Measurements from ENCODE around the gene ARHGAP31.
A peak's percentile ranks its signal among the peaks of the same experiment; 100 is the strongest.
"Not testable (repeated sequence)": the region's sequence is repeated elsewhere in the genome, so short reads cannot be mapped to it uniquely, and the experiment has no call there.

ARHGAP31 gene

GRCh38 chr3:119293871-119294695, at the start of gene ARHGAP31:
Gene ARHGAP31, plus strand, starts transcription at chr3:119294383. Its CDS starts 522 bp downstream, at chr3:119294905.
- peak; percentile 22 to 46 for DNase-seq

DNA sequence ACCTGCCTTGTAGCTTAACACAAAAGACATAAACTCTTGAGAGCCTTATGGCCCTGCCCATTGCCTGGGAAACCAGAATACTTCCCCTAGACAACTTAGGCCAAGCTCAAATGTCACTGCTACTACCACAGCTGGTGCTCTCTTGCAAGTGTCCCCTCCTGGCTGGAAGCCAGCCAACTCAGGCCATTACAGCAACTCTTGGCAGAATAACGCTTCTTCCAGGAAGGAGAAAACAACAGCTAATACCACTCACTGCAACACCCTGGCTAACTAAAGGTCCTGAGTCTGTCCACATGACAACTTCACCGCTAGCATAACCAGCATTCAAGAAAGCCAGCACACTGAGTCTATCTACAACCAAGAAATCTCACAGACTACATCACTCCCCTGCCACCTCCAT, 48.4 kb upstream of the ARHGAP31 start:
- DNase-seq: no peak

DNA sequence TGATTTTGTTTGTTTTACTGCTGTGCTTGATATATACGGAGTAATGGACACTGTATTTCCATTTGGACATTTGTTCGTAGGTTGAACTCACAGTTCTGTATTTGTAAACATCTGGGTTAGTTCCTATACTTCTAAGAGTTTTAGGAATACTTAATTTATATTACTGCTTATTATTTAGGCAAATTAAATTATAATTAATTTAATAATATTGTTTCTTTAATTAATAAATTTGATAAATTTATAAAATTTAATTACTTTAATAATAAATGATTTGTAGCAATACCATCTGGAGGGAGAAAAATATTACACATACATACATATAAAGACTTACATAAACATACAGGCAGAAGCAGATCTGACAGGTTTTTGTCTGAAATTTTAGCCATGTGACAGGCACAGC, 39.0 kb upstream of the ARHGAP31 start:
- DNase-seq: no peak

- no peak for DNase-seq
Measured at GRCh38 chr3:119257111-119257510, 37.1 kb upstream of the ARHGAP31 start.

DNA sequence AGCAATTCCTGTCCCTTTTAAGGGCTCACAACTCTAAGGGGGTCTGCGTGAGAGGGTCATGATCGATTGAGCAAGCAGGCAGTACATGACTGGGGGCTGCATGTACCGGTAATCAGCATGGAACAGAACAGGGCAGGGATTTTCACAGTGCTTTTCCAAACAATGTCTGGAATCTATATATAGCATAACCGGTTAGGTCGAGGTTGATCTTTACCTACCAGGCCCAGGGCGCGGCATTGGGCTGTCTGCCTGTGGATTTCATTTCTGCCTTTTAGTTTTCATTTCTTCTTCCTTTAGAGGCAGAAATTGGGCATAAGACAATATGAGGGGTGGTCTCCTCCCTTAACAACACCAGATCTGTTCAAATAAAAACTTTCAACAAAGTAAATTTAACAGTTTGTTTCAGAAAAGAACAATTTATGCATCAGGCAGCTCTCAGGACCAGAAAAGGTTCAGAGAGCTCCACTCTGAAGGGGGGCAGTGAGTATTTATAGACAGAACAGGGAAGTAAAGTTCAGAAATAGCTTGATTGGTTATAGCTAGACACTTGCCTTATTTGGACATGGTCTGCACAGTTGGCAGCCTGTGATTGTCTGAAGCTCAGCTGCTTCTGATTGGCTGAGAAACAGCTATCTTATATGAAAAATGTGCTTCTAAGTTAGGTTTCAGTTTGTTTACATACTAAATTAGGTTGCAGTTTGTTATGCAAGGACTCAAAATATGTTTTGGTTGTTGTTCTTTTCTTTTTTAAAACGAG, 36.4 kb upstream of the ARHGAP31 start:
- DNase-seq: no peak

DNA sequence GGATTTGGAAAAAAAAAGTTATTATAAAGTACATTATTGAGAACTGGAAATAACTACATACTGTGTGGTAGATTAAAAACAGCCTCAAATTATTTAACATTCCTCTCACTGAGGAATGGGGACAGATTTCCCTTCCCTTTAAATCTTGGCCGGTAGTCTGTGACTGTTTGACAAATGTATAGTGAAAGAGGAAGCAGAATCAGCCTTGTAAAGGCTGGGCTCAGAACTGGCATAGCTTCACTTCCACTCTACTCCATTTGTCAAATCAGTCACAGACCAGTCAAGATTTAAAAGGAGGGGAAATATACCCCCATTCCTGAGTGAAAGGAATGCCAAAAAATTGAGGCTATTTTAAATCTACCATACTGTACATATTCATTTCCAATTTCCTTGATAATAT, 35.3 kb upstream of the ARHGAP31 start:
- DNase-seq: no peak

GRCh38 chr3:119259821-119260220, 34.4 kb upstream of the ARHGAP31 start:
- DNase-seq: no peak

DNA sequence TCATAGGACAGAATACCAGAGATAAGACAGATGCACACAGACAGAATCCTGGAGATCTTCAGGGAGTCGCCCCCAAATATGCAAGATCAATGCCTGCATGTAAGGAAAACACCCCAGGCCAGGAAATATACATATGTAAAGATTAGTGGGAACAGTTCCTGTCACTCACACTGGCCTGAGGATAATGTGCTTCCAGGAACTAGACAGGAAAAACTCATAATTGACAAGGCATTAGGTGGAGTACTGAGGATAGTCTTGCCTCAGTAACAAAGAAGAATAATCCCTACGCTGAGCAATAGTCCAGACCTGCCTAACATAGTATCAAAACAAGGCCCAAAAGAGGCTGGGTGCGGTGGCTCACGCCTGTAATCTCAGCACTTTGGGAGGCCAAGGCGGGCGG, 33.1 kb upstream of the ARHGAP31 start:
- no peak for DNase-seq

GRCh38 chr3:119270212-119270611, 24.0 kb upstream of the ARHGAP31 start:
- DNase-seq: not testable (repeated sequence)

DNA sequence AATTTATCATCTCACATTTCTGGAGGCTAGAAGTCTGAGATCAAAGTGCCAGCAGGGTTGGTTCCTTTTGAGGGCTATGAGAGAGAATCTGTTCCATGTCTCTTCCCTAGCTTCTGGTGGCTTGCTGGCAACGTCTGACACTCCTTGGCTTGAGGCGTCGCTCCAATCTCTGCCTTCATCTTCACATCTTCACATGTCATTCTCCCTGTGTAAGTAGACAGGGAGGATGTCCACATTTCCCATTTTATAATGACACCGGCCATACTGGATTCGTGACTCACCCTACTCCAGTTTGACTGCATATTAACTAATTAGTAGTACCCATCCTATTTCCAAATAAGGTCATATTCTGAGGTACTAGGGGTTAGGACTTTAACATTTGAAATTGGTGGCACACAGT, 17.5 kb upstream of the ARHGAP31 start:
- no peak for DNase-seq

- peak; percentile 34 to 52 for DNase-seq
Measured at GRCh38 chr3:119279101-119279554, 15.1 kb upstream of the ARHGAP31 start.

DNA sequence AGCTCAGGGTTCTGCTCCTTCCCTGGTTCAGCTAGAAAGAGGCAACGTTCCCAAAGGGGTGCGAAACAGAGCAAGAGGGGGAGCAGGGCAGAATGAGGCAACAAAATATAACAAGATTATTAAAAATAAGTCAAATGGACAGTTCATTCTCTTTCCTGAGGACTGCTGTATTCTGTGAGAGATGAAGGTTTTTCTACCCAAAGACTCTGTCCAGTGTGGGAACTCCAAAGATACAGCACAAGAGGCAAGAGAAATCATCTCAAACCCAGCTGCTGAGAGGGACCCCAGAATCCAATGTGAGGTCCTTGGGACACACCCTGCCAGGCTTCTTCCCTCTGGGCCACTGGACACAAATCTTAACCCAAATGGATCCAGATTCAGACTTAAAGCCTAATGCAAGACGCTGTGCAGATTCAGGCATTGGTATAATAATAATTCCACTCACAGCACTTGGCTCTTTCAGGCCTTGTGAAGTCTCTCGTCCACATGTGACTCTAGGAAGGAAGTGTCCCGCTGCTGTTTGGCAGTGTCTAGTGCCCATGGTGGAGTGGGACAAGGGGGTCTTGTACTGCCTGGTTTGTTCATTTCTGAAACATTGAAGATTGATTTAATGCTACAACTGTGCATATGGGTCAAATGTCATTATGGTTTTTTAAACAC, 14.5 kb upstream of the ARHGAP31 start:
- DNase-seq: no peak

DNA sequence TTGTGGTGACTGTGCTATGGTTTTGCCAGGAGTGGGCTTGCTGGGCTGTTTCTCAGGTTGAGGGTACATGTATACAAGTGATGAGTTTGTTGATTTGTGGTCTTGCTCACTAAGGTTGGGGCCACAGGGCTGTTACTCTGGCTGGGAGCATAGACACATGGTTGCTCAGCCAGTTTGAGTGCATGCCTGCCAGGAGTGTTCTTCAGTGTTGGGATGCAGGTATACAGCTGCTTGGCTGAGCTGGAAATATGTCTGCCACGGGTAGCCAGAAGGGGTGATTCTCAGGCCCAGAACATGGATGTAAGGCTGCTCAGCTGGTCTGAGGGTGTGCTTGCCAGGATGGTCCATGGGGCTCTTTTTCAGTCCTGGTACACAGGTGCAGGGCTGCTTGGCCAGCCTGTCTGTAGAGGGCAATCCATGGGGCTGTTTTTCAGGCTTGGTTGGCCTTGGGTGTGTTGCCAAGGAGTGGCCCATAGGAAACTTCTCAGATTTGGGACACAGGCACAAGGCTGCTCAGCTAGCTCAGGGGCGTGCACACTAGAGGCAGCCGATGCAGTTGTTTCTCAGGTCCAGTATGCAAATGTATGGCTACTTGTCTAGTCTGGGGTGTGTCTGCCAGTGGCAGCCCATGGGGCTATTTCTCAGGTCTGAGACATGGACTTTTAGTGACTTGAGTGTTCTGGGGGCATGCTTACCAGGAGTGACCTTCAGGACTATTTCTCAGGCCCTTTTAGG, 5.3 kb upstream of the ARHGAP31 start:
- no peak for DNase-seq

DNA sequence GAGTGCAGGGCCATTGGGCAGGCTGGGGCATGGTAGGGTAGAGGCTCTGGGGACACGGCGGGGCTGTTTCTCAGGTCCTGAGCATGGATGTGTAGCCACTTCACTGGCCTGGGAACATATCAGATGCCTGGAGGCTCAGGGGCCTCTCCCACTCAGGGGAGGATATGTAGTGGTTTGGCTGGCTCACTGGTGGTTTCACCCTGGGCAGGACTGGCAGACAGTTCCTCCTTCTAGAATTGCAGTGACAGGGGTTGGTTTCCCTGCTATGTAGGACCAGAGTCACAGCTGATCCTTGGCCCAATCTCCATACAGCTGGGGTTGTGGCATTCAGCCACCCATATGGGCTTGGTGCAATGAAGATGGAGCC, 4.8 kb upstream of the ARHGAP31 start:
- DNase-seq: no peak

- DNase-seq: no peak
Measured at GRCh38 chr3:119290613-119291012, 3.6 kb upstream of the ARHGAP31 start.

- DNase-seq: no peak
Measured at GRCh38 chr3:119291062-119291700, 3.0 kb upstream of the ARHGAP31 start.

DNA sequence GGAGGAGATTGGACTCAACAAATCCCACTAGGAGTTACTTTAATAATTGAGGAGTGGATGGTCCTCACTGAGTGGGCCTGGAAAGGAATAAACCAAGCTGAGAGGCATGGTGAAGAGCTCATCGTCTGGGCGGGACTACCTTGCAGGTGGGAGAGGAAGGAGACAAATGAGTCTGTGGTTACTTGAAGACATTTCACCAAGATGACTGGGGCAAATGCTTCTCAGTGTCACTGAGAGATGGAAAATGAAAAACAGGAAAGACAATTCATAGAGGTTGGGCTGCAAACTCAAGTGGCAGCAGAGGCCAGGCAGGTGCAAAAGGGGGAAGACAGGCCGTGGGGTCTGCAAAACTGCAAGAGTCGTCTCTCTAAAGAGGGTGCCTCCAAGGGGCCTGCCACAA, 1.5 kb upstream of the ARHGAP31 start:
- no peak for DNase-seq

- no peak for DNase-seq
Measured at GRCh38 chr3:119293105-119293870, 895 bp upstream of the ARHGAP31 start.

DNA sequence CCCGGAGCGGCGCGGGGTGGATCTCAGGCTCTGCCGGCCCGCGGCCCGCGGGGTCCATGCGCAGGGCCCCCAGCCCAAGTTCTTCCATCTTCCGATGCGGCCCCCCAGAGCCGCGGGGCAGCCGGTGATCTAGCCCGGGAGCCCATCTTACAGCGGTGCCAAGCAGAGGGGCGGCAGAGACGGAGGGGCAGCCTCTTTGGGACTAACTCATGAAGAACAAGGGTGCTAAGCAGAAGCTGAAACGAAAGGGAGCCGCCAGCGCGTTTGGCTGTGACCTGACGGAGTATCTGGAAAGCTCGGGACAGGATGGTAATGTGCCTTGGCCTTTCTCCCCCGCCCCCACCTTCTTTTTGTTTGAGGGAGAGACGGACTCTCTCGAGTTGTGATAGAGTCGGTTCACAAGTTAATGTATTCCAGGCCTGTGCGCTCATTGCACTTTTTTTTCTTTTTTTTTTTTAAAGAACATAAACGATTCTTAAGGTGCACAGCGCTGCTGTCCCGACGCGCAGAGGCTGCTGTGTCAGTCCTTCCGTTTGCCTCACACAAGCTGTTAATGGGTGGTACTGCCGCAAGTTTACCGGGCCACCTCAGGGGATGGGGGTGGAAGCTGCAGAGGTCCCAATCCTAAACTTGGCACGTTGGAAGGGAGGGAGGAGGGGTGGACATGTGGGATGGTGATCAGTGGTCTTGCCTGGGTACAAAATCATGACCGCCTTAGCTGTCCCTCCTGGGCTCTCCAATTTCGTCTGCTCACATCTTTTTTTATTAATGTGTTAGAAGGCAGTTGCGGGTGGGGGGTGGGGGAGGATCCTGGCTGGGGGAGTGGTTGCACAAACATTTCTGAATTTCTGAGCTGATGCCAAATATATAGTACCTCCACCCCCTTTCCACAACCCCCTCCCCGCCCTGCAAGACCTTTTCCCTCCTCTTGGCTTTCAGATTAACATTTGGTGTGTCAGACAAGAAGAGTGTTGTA, 801 bp downstream of the ARHGAP31 start:
- no peak for DNase-seq
